Subcutaneous adipose tissue (tissue), 4 donors: ENCODE results near the gene CA6. TPM values are rescaled to one million over a fixed set of nuclear protein-coding genes. Genes with fewer than 3 reads are reported as not detected.

Experiments used
- total RNA-seq, 4 donors: library from RNA; depleted of rRNA; stranded (reverse); fragments of >200 nt; gene quantifications; one replicate each; pipeline ENCODE4 v1.1.0, GENCODE V29; 2016
- TF ChIP-seq, protein P1 (sequence below): fragments of 450-650 bp; IDR thresholded peaks from one replicate; pipeline ENCODE4 v1.5.1; 2016; ENCODE audit warnings: low read depth, mild to moderate bottlenecking, control low read depth, antibody characterized with exemption, moderate library complexity

CA6 gene
- total RNA-seq, 4 donors from 2014 or later: not detected

DNA sequence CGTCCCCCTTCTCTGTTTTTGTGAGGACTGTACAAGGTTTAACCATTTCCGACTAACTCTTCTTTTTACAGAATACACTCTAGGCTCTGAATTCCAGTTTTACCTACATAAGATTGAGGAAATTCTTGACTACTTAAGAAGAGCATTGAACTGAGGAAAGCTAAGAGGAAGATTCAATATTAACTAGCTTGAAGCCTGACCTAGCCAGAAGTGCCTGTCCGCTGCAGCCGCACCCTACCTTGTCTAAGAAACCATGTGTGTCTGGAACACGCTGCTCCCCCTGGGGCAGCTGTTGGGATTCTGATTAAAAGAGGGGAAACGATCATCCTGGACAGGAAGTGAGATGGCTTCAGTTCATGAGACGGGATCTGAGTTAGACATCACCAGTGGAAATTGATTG is 28.9 kb downstream of the CA6 start:
- TF ChIP-seq, protein P1, sequence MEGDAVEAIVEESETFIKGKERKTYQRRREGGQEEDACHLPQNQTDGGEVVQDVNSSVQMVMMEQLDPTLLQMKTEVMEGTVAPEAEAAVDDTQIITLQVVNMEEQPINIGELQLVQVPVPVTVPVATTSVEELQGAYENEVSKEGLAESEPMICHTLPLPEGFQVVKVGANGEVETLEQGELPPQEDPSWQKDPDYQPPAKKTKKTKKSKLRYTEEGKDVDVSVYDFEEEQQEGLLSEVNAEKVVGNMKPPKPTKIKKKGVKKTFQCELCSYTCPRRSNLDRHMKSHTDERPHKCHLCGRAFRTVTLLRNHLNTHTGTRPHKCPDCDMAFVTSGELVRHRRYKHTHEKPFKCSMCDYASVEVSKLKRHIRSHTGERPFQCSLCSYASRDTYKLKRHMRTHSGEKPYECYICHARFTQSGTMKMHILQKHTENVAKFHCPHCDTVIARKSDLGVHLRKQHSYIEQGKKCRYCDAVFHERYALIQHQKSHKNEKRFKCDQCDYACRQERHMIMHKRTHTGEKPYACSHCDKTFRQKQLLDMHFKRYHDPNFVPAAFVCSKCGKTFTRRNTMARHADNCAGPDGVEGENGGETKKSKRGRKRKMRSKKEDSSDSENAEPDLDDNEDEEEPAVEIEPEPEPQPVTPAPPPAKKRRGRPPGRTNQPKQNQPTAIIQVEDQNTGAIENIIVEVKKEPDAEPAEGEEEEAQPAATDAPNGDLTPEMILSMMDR: no peak

DNA sequence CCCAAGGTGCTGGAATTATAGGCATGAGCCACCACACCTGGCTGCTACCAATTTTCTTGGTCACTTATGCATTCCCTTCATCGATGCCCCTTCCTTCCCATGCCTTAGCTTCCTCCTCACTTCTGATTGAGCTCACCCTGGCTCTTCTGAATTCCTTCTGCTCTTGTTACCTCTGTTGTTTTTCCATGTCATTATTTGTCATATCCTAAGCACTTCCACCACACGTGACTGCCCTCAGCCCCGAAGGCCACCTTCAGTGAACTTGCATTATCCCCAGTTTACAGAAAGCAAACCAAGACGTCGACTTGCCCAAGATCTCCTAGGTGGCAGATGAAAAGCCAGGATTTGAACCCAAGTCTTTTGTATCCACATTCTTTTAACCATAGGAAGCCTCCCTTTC is 30.7 kb downstream of the CA6 start:
- TF ChIP-seq, protein P1: no peak

DNA sequence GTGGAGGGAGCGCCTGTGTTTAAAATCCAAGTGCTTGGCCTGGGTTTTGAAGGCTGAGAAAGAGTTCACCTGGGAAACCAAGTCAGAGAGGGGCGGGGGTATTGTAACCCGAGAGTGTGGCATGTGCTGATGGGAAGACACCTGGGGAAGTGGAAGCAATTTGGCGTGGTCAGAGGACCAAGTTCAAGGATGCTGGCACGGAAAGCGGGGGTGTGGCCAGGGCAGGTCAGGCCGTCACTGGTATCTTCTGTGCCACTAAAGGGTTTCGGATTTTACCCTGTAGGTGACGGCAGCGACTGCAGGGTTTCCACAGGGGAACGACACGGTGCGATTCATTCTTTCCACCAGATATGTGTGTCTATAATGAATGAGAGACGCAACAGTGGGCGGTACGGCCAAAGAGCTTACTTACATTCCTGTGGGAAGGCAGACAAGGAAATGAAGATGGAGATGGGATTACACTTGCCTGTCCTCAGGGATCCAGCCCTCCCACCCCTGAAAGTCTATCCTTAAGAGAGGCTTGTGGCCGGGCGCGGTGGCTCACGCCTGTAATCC is 31.3 kb downstream of the CA6 start:
- TF ChIP-seq, protein P1: no peak

DNA sequence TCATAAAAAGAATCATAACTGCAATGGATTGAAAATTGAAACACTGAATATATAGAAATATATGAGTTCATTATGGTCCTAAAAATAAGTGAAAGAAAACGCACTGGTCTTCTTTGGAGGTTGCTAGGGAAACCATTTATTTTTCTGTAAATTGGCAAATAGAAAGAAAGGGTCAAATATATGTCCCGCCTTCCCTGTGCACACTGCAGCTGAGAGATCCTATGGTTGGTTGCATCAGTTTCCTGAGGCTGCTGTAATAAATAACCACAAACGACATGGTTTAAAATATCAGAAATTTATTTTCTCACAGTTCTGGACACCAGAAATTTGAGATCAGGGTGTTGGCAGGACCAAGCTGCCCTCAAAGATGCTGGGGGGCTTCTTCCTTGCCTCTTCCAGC is 35.0 kb downstream of the CA6 start:
- TF ChIP-seq, protein P1: no peak

DNA sequence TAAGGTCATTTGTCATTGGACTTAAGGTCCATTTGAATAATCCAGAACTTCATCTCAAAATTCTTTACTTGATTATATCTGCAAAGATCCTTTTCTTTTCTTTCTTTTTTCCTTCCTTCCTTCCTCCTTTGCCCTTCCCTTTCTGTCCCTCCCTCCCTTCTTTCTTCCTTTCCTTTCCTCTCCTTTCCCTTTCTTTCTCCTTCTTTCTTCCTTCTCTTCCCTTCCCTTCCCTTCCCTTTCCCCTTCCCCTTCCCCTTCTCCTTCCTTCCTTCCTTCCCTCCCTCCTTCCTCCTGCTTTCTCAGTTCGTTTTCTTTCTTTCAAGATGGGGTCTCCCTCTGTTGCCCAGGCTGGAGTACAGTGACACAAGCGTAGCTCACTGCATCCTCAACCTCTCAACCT is 35.5 kb downstream of the CA6 start:
- TF ChIP-seq, protein P1: no peak

DNA sequence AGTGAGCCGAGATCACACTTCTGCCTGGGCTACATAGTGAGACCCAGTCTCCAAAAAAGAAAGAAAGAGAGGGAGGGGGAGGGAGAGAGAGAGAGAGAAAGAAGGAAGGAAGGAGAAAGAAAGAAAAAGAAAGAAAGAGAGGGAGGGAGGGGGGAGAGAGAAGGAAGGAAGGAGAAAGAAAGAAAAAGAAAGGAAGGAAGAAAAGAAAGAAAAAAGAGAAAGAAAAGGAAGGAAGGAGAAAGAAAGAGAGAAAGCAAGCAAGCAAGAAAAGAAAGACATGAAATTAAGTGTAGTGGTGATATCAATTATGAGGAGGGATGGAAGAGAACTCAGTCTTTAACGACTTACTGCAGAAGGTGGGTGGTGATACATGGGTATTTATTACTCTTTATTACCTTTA is 38.5 kb downstream of the CA6 start:
- TF ChIP-seq, protein P1: no peak

DNA sequence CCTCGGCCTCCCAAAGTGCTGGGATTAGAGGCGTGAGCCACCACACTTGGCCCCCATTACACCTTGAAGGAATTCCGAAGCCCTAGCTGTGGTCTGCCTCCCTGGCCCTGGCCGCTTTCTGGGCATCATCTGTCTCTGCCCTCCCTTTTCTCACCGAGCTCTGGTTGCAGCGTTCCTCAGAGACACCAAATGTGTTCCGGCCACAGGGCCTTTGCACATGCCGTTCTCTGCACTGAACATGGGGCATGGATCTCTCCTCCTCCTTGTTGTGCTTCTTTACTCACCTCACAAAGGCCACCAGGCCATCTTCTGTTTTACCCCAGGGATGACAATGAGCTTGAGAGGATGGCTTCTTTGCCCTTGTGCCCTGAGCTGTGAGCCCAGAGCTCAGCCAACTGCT is 39.3 kb downstream of the CA6 start:
- TF ChIP-seq, protein P1: no peak
